Esophagus muscularis mucosa (tissue), 4 donors: Measurements from ENCODE around the gene ATRNL1.

Experiments
- EP300 ChIP-seq: sonication (generic); formaldehyde crosslinking; IDR thresholded peaks from one replicate; pipeline ENCODE4 v1.6.1; 2017; ENCODE audit warnings: antibody characterized with exemption
- POLR2A ChIP-seq: fragments of 450-650 bp; IDR thresholded peaks from one replicate; pipeline ENCODE4 v1.6.1; 2017; ENCODE audit warnings: antibody characterized with exemption, moderate library complexity, mild to moderate bottlenecking, low read depth
- TF ChIP-seq, protein P1 (sequence below), 3 experiments: fragments of 200-600 bp in 2 of 3; fragments of 450-650 bp in 1 of 3; sonication (generic) in 2 of 3; IDR thresholded peaks; one replicate each; pipeline ENCODE4 v1.5.1; 2017 to 2019; ENCODE audit warnings: antibody characterized with exemption in 3 of 3, mild to moderate bottlenecking in 2 of 3, moderate library complexity in 1 of 3

DNA sequence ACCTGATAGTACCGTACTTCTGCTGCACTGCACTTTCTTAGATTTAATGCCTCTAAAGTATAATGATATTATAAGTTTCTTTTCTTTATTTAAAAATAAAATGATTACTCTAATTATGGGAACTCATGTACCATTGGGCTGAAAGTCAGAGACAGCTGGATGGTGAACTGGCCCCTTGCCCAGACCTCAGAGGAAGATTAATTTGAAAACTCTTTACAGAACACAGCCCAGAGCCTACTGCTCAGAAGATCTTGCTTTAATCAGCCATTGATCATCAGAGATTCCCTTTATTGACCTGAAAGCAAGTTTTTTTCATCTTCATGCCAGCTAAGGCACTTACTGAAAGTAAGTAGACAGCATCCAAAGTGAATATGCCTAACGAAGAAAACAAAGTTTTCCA lies 838.1 kb downstream of the ATRNL1 start:
- TF ChIP-seq, protein P1, sequence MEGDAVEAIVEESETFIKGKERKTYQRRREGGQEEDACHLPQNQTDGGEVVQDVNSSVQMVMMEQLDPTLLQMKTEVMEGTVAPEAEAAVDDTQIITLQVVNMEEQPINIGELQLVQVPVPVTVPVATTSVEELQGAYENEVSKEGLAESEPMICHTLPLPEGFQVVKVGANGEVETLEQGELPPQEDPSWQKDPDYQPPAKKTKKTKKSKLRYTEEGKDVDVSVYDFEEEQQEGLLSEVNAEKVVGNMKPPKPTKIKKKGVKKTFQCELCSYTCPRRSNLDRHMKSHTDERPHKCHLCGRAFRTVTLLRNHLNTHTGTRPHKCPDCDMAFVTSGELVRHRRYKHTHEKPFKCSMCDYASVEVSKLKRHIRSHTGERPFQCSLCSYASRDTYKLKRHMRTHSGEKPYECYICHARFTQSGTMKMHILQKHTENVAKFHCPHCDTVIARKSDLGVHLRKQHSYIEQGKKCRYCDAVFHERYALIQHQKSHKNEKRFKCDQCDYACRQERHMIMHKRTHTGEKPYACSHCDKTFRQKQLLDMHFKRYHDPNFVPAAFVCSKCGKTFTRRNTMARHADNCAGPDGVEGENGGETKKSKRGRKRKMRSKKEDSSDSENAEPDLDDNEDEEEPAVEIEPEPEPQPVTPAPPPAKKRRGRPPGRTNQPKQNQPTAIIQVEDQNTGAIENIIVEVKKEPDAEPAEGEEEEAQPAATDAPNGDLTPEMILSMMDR (IDR thresholded peaks at IDR 0.05): no peak
- TF ChIP-seq EP300 (no peak), POLR2A (no peak)
